Measurements from ENCODE around the gene C9orf78.

DNA sequence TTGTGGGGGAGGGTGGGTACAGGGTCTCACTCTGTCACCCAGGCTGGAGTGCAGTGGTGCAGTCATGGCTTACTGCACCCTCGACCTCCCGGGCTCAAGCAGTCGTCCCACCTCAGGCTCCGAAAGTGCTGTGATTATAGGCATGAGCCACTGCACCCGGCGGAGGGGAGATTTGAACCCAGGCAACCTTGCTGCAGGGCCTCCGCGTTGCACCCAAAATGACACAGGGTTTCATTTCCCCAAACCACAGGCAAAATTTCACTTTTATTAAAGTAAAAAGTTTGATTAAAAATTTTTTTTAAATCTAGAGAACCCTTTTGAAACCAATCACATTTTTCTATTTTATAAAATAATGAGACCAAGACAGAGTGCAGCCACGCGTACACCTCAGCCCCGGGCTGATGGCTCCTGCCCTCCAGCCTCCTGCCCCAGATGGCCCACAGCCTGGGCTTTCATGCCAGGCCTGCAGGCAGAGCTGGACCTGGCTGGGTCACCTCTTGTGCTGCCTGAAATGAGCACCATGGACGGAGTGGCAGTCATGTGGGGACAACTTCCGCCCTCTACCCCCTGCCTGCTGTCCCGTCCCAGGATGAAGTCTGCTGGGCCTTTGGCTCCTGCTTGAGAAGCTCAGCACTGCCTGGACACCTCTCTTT lies 30.7 kb upstream of the C9orf78 start:
- no peak for TF ChIP-seq EZH2 (IDR thresholded peaks at IDR 0.05; ENCODE audit: insufficient read depth, low read length)
- TF ChIP-seq, protein P1, sequence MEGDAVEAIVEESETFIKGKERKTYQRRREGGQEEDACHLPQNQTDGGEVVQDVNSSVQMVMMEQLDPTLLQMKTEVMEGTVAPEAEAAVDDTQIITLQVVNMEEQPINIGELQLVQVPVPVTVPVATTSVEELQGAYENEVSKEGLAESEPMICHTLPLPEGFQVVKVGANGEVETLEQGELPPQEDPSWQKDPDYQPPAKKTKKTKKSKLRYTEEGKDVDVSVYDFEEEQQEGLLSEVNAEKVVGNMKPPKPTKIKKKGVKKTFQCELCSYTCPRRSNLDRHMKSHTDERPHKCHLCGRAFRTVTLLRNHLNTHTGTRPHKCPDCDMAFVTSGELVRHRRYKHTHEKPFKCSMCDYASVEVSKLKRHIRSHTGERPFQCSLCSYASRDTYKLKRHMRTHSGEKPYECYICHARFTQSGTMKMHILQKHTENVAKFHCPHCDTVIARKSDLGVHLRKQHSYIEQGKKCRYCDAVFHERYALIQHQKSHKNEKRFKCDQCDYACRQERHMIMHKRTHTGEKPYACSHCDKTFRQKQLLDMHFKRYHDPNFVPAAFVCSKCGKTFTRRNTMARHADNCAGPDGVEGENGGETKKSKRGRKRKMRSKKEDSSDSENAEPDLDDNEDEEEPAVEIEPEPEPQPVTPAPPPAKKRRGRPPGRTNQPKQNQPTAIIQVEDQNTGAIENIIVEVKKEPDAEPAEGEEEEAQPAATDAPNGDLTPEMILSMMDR (IDR thresholded peaks at IDR 0.05; ENCODE audit: insufficient read depth, low read depth, low read length), result no peak
